Measurements from ENCODE around the gene DYNLRB1.

- TF ChIP-seq, protein P1, sequence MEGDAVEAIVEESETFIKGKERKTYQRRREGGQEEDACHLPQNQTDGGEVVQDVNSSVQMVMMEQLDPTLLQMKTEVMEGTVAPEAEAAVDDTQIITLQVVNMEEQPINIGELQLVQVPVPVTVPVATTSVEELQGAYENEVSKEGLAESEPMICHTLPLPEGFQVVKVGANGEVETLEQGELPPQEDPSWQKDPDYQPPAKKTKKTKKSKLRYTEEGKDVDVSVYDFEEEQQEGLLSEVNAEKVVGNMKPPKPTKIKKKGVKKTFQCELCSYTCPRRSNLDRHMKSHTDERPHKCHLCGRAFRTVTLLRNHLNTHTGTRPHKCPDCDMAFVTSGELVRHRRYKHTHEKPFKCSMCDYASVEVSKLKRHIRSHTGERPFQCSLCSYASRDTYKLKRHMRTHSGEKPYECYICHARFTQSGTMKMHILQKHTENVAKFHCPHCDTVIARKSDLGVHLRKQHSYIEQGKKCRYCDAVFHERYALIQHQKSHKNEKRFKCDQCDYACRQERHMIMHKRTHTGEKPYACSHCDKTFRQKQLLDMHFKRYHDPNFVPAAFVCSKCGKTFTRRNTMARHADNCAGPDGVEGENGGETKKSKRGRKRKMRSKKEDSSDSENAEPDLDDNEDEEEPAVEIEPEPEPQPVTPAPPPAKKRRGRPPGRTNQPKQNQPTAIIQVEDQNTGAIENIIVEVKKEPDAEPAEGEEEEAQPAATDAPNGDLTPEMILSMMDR (conservative IDR thresholded peaks at IDR 0.05 in 1 of 2, IDR thresholded peaks at IDR 0.05 in 1 of 2; ENCODE audit: extremely low read depth in 1 of 2, insufficient read depth in 1 of 2, low read depth in 1 of 2, low read length in 2 of 2): no peak
- no peak for TF ChIP-seq EZH2 (IDR thresholded peaks at IDR 0.05; ENCODE audit: borderline replicate concordance, low read length)
Observed at GRCh38 chr20:34524426-34524825, 8.2 kb downstream of the DYNLRB1 start.

All from mammary epithelial cell (primary cell).